ENCODE results near the gene ERGIC3.

ERGIC3 gene

DNA sequence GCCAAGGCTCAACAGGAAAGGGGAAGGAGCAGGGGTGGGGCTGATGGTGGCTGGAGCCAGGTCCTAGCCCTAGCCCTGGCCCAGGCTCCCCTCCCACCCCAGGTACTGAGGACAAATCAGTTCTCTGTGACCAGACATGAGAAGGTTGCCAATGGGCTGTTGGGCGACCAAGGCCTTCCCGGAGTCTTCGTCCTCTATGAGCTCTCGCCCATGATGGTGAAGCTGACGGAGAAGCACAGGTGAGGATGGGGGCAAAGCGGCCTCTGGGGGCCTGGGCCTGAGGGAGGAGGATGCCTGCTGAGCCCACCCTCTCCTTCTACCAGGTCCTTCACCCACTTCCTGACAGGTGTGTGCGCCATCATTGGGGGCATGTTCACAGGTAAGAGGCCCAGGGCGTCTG is 15.0 kb downstream of the ERGIC3 start:
- H3K27ac ChIP-seq (ENCODE audit: low read depth, low read length): no peak overlapping the region
- no peak overlapping the region for H3K14ac ChIP-seq (ENCODE audit: low read length)
- no peak overlapping the region for H4K8ac ChIP-seq (ENCODE audit: low read depth, low read length)
- peaks cover 17 to 20% of the 10 kb centered on the region in 2 experiments for H3K4me1 ChIP-seq (ENCODE audit: control insufficient read depth in 1 of 2, insufficient read depth in 2 of 2, low read length in 2 of 2)
- H3K36me3 ChIP-seq (ENCODE audit: control insufficient read depth in 1 of 2, insufficient read depth in 2 of 2, low read length in 2 of 2): peaks cover 61 to 69% of the 10 kb centered on the region in 2 experiments
- no peak overlapping the region for H4K12ac ChIP-seq (ENCODE audit: low read depth, low read length)
- no peak overlapping the region for H4K91ac ChIP-seq (ENCODE audit: low read depth, low read length)
- H3K4me3 ChIP-seq (ENCODE audit: low read depth, low read length): no peak overlapping the region
- no peaks in the 10 kb centered on the region for H3K79me2 ChIP-seq (ENCODE audit: control insufficient read depth, insufficient read depth, low read length, poor library complexity)
- H3K9me3 ChIP-seq (ENCODE audit: insufficient read depth, low read depth, low read length): no peaks in the 10 kb centered on the region
- H2AK5ac ChIP-seq (ENCODE audit: low read length): no peak overlapping the region
- H3K4ac ChIP-seq (ENCODE audit: low read depth, low read length): no peak overlapping the region
- no peak overlapping the region for H2AFZ ChIP-seq (ENCODE audit: insufficient read depth, low read length, poor library complexity)
- no peak overlapping the region for H2BK120ac ChIP-seq (ENCODE audit: insufficient read depth, low read length, poor library complexity)
- no peak overlapping the region for H3K9ac ChIP-seq (ENCODE audit: low read length)
- no peak overlapping the region for H2BK12ac ChIP-seq (ENCODE audit: low read length)
- H3K4me2 ChIP-seq (ENCODE audit: low read length): no peak overlapping the region
- H3K18ac ChIP-seq (ENCODE audit: low read length): no peak overlapping the region
- H3K27me3 ChIP-seq (ENCODE audit: insufficient read depth, low read length): no peaks in the 10 kb centered on the region
- no peak overlapping the region for H3K23ac ChIP-seq (ENCODE audit: low read length)
- WGBS (ENCODE audit: extremely low coverage, insufficient coverage, insufficient read length): no CpG with 5 or more reads among the region's 8 CpGs
- H2BK5ac ChIP-seq (ENCODE audit: low read depth, low read length, poor library complexity): no peak overlapping the region
- DNase-seq: no peak
- H3K79me1 ChIP-seq (ENCODE audit: low read length): no peaks in the 10 kb centered on the region

DNA sequence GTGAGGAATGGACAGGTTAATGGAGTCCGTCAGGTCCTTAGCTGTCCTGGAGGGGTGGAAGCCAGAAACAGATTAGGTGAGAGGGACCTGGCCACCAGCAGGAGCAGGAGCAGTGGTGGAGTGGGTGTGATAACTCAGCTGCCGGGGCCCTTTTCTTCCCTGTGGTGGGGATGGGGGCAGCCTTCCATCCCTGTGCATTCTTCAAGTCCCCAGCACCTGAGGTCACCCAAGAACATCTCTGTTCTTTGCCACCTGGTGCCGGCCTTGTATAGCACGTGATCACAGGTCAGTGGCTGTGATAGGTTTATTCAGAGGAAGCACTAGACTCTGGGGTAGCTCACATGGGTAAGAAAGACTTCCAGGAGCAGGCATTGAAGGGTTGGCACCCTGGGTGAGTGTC is 16.6 kb downstream of the ERGIC3 start:
- no CpG with 5 or more reads among the region's 4 CpGs for WGBS (ENCODE audit: extremely low coverage, insufficient coverage, insufficient read length)
- Histone ChIP-seq H2AK5ac (ENCODE audit: low read length) (no peak overlapping the region), H4K91ac (ENCODE audit: low read depth, low read length) (no peak overlapping the region), H3K27me3 (ENCODE audit: insufficient read depth, low read length) (no peaks in the 10 kb centered on the region), H4K12ac (ENCODE audit: low read depth, low read length) (no peak overlapping the region), H2BK120ac (ENCODE audit: insufficient read depth, low read length, poor library complexity) (no peak overlapping the region), H3K36me3 (ENCODE audit: control insufficient read depth in 1 of 2, insufficient read depth in 2 of 2, low read length in 2 of 2) (peaks cover 56 to 57% of the 10 kb centered on the region in 2 experiments), H3K18ac (ENCODE audit: low read length) (no peak overlapping the region), H3K4ac (ENCODE audit: low read depth, low read length) (no peak overlapping the region), H3K4me3 (ENCODE audit: low read depth, low read length) (no peak overlapping the region), H2BK12ac (ENCODE audit: low read length) (no peak overlapping the region), H3K9ac (ENCODE audit: low read length) (no peak overlapping the region), H3K27ac (ENCODE audit: low read depth, low read length) (no peak overlapping the region), H3K23ac (ENCODE audit: low read length) (no peak overlapping the region), H3K4me1 (ENCODE audit: control insufficient read depth in 1 of 2, insufficient read depth in 2 of 2, low read length in 2 of 2) (peaks cover 17 to 20% of the 10 kb centered on the region in 2 experiments), H3K79me1 (ENCODE audit: low read length) (no peaks in the 10 kb centered on the region), H3K4me2 (ENCODE audit: low read length) (no peak overlapping the region), H3K14ac (ENCODE audit: low read length) (no peak overlapping the region), H4K8ac (ENCODE audit: low read depth, low read length) (no peak overlapping the region), H2AFZ (ENCODE audit: insufficient read depth, low read length, poor library complexity) (no peak overlapping the region), H2BK5ac (ENCODE audit: low read depth, low read length, poor library complexity) (no peak overlapping the region), H3K79me2 (ENCODE audit: control insufficient read depth, insufficient read depth, low read length, poor library complexity) (no peaks in the 10 kb centered on the region), H3K9me3 (ENCODE audit: insufficient read depth, low read depth, low read length) (no peaks in the 10 kb centered on the region)
- DNase-seq: peak in 1 of 2 donors; percentile 44

DNA sequence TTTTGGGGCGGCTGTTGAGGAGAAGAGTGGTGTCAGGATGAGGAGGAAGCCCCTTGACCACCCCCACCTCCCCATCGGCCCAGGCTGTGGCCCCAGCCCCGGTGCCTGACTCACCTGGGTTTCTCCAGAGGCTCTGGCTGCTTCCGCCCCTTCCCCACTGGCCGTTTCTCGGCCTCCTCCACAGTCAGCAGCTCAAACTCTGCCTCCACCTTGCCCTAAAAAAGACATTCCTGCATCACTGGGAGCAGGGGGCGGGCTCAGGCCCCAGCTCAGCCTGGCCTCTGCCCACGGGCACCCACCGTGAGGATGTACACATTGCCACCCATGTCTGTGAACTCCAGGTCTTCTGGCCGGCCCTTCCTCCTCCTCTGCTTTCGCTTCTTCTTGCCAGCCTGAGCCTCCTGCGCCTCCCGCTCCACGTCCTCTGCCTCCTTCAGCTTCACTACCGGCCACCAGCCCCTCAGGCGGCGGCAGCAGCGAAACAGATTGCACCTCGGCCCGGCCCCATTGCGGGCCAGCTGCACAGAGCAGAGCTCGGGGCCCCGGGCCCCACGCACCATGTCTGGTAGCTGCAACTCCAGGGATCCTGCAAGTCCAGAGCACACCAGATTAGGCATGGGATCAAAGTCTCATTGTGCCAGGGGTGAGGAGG is 17.3 kb downstream of the ERGIC3 start:
- H3K14ac ChIP-seq (ENCODE audit: low read length): no peak overlapping the region
- DNase-seq: no peak
- no peaks in the 10 kb centered on the region for H3K79me2 ChIP-seq (ENCODE audit: control insufficient read depth, insufficient read depth, low read length, poor library complexity)
- H3K79me1 ChIP-seq (ENCODE audit: low read length): no peaks in the 10 kb centered on the region
- no peak overlapping the region for H2AK5ac ChIP-seq (ENCODE audit: low read length)
- no peak overlapping the region for H2AFZ ChIP-seq (ENCODE audit: insufficient read depth, low read length, poor library complexity)
- H3K4me2 ChIP-seq (ENCODE audit: low read length): no peak overlapping the region
- no peak overlapping the region for H3K4ac ChIP-seq (ENCODE audit: low read depth, low read length)
- WGBS (ENCODE audit: extremely low coverage, insufficient coverage, insufficient read length): no CpG with 5 or more reads among the region's 24 CpGs
- H4K12ac ChIP-seq (ENCODE audit: low read depth, low read length): no peak overlapping the region
- H3K27ac ChIP-seq (ENCODE audit: low read depth, low read length): peak overlapping the region; percentile 1
- H3K27me3 ChIP-seq (ENCODE audit: insufficient read depth, low read length): no peaks in the 10 kb centered on the region
- H2BK5ac ChIP-seq (ENCODE audit: low read depth, low read length, poor library complexity): no peak overlapping the region
- no peak overlapping the region for H3K4me3 ChIP-seq (ENCODE audit: low read depth, low read length)
- no peak overlapping the region for H2BK120ac ChIP-seq (ENCODE audit: insufficient read depth, low read length, poor library complexity)
- no peak overlapping the region for H3K9ac ChIP-seq (ENCODE audit: low read length)
- no peak overlapping the region for H4K91ac ChIP-seq (ENCODE audit: low read depth, low read length)
- H2BK12ac ChIP-seq (ENCODE audit: low read length): no peak overlapping the region
- H3K23ac ChIP-seq (ENCODE audit: low read length): no peak overlapping the region
- peaks cover 17 to 20% of the 10 kb centered on the region in 2 experiments for H3K4me1 ChIP-seq (ENCODE audit: control insufficient read depth in 1 of 2, insufficient read depth in 2 of 2, low read length in 2 of 2)
- H3K36me3 ChIP-seq (ENCODE audit: control insufficient read depth in 1 of 2, insufficient read depth in 2 of 2, low read length in 2 of 2): peaks cover 49 to 50% of the 10 kb centered on the region in 2 experiments
- peak overlapping the region; percentile 2 for H4K8ac ChIP-seq (ENCODE audit: low read depth, low read length)
- H3K9me3 ChIP-seq (ENCODE audit: insufficient read depth, low read depth, low read length): no peaks in the 10 kb centered on the region
- H3K18ac ChIP-seq (ENCODE audit: low read length): peak overlapping the region; percentile 0

DNA sequence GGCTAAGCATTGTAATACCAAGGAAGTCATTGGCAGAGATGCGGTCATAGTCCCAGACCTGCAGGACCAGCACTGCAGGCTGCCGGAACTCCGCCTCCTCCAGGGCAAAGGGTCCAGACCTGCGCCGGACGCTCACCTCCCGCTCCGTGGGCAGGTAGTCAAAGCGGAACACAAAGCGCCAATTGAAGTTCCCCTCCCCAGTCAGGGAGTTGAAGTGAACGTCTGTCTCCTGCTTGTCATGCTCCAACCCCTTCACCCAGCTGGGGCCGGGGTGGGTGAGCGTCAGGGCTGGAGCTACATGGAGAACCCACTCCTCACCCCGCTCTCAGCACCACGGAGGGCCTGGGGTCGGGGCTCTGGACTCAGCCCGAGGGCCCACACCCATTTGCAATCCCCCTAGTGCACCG is 18.2 kb downstream of the ERGIC3 start:
- H3K18ac ChIP-seq (ENCODE audit: low read length): no peak overlapping the region
- peak overlapping the region; percentile 15 for H2BK120ac ChIP-seq (ENCODE audit: insufficient read depth, low read length, poor library complexity)
- H3K4me2 ChIP-seq (ENCODE audit: low read length): peak overlapping the region; percentile 33
- no peaks in the 10 kb centered on the region for H3K27me3 ChIP-seq (ENCODE audit: insufficient read depth, low read length)
- H3K9ac ChIP-seq (ENCODE audit: low read length): no peak overlapping the region
- H4K8ac ChIP-seq (ENCODE audit: low read depth, low read length): no peak overlapping the region
- no peak overlapping the region for H4K12ac ChIP-seq (ENCODE audit: low read depth, low read length)
- H3K4ac ChIP-seq (ENCODE audit: low read depth, low read length): no peak overlapping the region
- peaks cover 17 to 20% of the 10 kb centered on the region in 2 experiments for H3K4me1 ChIP-seq (ENCODE audit: control insufficient read depth in 1 of 2, insufficient read depth in 2 of 2, low read length in 2 of 2)
- H4K91ac ChIP-seq (ENCODE audit: low read depth, low read length): peak overlapping the region; percentile 33
- no peak overlapping the region for H2BK5ac ChIP-seq (ENCODE audit: low read depth, low read length, poor library complexity)
- H3K79me1 ChIP-seq (ENCODE audit: low read length): no peaks in the 10 kb centered on the region
- peaks cover 40 to 42% of the 10 kb centered on the region in 2 experiments for H3K36me3 ChIP-seq (ENCODE audit: control insufficient read depth in 1 of 2, insufficient read depth in 2 of 2, low read length in 2 of 2)
- H2AK5ac ChIP-seq (ENCODE audit: low read length): peak overlapping the region; percentile 20
- peak; percentile 93 to 94 for DNase-seq
- peak overlapping the region; percentile 6 for H2BK12ac ChIP-seq (ENCODE audit: low read length)
- H3K4me3 ChIP-seq (ENCODE audit: low read depth, low read length): no peak overlapping the region
- H3K23ac ChIP-seq (ENCODE audit: low read length): no peak overlapping the region
- H3K9me3 ChIP-seq (ENCODE audit: insufficient read depth, low read depth, low read length): peaks cover 3% of the 10 kb centered on the region
- H3K14ac ChIP-seq (ENCODE audit: low read length): no peak overlapping the region
- peak overlapping the region; percentile 8 for H3K27ac ChIP-seq (ENCODE audit: low read depth, low read length)
- WGBS (ENCODE audit: extremely low coverage, insufficient coverage, insufficient read length): no CpG with 5 or more reads among the region's 18 CpGs
- no peaks in the 10 kb centered on the region for H3K79me2 ChIP-seq (ENCODE audit: control insufficient read depth, insufficient read depth, low read length, poor library complexity)
- H2AFZ ChIP-seq (ENCODE audit: insufficient read depth, low read length, poor library complexity): no peak overlapping the region
